ENCODE measurements around the gene SLF2. TPM values are rescaled to one million over a fixed set of nuclear protein-coding genes. Genes with fewer than 3 reads are reported as not detected.

Gene SLF2
- total and polyA plus RNA-seq, 2 donors: 23.8 to 26.3 TPM

DNA sequence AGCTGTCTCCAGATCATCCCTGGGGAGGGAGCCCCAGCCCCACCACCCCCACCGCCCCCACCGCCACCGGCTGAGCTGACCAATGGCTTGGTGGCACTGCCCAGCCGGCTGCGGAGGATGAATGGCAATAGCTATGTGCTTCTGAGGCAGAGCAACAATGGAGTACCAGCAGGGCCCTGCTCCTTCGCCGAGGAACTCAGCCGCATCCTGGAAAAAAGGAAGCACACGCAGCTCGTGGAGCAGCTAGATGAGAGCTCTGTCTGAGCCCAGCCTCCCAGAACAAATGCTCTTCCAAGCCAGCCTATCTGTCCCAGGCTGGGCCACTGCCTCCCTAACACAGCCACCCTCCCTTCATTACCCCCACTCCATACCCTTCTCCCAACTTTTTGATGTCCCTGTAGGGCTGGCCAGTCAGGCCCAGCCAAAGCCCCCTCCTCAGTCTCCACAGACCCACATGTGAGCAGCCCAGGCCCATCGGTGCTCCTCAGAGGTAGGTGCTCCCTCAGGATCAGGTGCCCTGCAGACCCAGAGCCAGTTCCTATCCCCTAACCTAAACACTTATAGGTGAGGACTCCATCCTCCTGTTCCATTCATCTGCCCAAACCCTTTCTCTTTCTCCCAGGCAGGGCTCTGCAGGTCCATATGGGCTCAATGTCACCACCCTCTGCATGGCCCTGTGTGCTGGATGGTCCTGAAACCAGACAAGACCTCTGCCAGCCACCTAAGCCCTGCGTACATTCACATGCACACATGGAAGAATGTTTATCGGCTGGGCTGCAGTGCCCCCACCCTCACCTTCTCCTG lies 71.3 kb downstream of the SLF2 start:
- 95% methylated on average over 13 of the region's 13 CpGs for WGBS
- peaks cover 24 to 29% of the 10 kb centered on the region in 2 donors for H3K36me3 ChIP-seq (ENCODE audit: control insufficient read depth in 2 of 2, insufficient read depth in 2 of 2, low read length in 1 of 2)
- no peak for DNase-seq (ENCODE audit: low read depth in 6 of 9, low spot score in 9 of 9)
- H3K4me3 ChIP-seq (ENCODE audit: low read length in 2 of 2): no peak overlapping the region
- peaks cover 0 to 4% of the 10 kb centered on the region in 2 donors for H3K9me3 ChIP-seq (ENCODE audit: control insufficient read depth in 2 of 2, insufficient read depth in 1 of 2, low read length in 1 of 2)
- H3K27me3 ChIP-seq (ENCODE audit: control insufficient read depth in 2 of 2, insufficient read depth in 1 of 2, low read length in 1 of 2): peaks cover 0 to 2% of the 10 kb centered on the region in 2 donors
- no peak overlapping the region for H3K27ac ChIP-seq (ENCODE audit: low read depth in 1 of 2, low read length in 1 of 2)
- peaks cover 10 to 22% of the 10 kb centered on the region in 2 donors for H3K4me1 ChIP-seq (ENCODE audit: control insufficient read depth in 2 of 2, insufficient read depth in 2 of 2, low read length in 2 of 2)

DNA sequence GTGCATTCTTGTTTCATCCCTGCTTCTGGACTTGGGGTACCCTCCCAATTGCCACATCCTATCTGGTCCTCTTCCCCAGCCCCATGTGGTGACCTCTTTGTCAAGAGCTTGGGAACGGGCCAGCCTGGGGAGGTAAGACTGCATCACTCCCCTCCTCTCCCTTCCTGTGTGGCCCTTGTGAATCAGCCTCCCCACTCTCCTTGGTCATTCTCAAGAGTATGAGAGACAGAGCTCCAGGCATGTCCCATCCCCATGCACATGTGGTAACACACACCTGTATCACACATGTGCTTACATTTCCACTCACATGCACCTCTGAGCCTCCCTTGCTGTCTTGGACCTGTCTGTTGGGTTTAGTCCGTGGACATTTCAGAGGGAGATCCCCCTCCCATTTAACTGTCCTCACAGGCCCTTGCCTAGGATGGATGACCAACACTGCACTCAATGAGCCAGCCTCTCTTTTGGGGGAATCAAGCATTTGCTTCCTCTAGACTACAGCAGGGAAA lies 72.0 kb downstream of the SLF2 start:
- no peak overlapping the region for H3K27ac ChIP-seq (ENCODE audit: low read depth in 1 of 2, low read length in 1 of 2)
- WGBS: 97% methylated on average over 2 of the region's 2 CpGs
- peaks cover 0 to 2% of the 10 kb centered on the region in 2 donors for H3K27me3 ChIP-seq (ENCODE audit: control insufficient read depth in 2 of 2, insufficient read depth in 1 of 2, low read length in 1 of 2)
- no peak overlapping the region for H3K4me3 ChIP-seq (ENCODE audit: low read length in 2 of 2)
- H3K36me3 ChIP-seq (ENCODE audit: control insufficient read depth in 2 of 2, insufficient read depth in 2 of 2, low read length in 1 of 2): peaks cover 23 to 35% of the 10 kb centered on the region in 2 donors
- H3K4me1 ChIP-seq (ENCODE audit: control insufficient read depth in 2 of 2, insufficient read depth in 2 of 2, low read length in 2 of 2): peaks cover 10 to 22% of the 10 kb centered on the region in 2 donors
- no peak for DNase-seq (ENCODE audit: low read depth in 6 of 9, low spot score in 9 of 9)
- peaks cover 0 to 6% of the 10 kb centered on the region in 2 donors for H3K9me3 ChIP-seq (ENCODE audit: control insufficient read depth in 2 of 2, insufficient read depth in 1 of 2, low read length in 1 of 2)

DNA sequence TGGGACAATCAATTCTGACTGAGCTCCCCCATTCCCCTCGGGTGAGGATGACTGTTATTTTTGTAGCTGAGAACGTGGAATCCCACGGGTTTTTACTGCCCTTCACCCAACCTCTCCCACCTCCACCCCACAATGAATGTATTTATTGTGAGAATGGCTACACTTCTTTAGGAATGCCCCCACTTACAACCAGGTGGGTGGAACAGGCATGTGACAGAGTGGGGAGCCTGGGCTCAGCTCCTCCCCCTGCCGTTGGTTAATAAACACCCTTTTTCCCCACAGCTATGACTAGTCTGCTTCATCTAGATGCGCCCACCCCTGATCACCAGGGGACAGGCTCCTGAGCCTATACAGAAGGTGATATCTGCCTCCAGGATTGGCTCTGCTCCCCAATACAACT lies 72.6 kb downstream of the SLF2 start:
- no peak overlapping the region for H3K27ac ChIP-seq (ENCODE audit: low read depth in 1 of 2, low read length in 1 of 2)
- WGBS: 89% methylated on average over 5 of the region's 5 CpGs
- no peak for DNase-seq (ENCODE audit: low read depth in 6 of 9, low spot score in 9 of 9)
- H3K27me3 ChIP-seq (ENCODE audit: control insufficient read depth in 2 of 2, insufficient read depth in 1 of 2, low read length in 1 of 2): peaks cover 0 to 2% of the 10 kb centered on the region in 2 donors
- H3K4me3 ChIP-seq (ENCODE audit: low read length in 2 of 2): no peak overlapping the region
- H3K36me3 ChIP-seq (ENCODE audit: control insufficient read depth in 2 of 2, insufficient read depth in 2 of 2, low read length in 1 of 2): peaks cover 27 to 31% of the 10 kb centered on the region in 2 donors
- peaks cover 0 to 6% of the 10 kb centered on the region in 2 donors for H3K9me3 ChIP-seq (ENCODE audit: control insufficient read depth in 2 of 2, insufficient read depth in 1 of 2, low read length in 1 of 2)
- H3K4me1 ChIP-seq (ENCODE audit: control insufficient read depth in 2 of 2, insufficient read depth in 2 of 2, low read length in 2 of 2): peaks cover 10 to 22% of the 10 kb centered on the region in 2 donors

DNA sequence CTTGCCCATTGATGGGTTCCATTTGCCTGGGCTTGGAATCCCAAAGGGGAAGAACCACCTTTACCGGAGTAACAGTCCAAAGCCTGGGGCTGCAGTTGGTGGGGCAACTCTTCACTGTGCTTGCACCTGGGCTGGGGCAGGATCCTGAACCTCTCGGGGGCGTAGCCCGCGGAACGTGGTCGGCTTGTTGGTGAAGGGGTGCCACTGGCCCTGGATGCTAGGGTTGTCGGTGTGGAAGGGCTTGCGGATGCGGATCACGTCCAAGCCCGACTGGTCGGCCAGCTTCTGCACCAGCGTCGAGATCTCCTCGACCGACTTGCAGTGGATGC lies 73.8 kb downstream of the SLF2 start:
- peaks cover 29 to 36% of the 10 kb centered on the region in 2 donors for H3K36me3 ChIP-seq (ENCODE audit: control insufficient read depth in 2 of 2, insufficient read depth in 2 of 2, low read length in 1 of 2)
- peak overlapping the region; percentile 61 to 98 for H3K4me3 ChIP-seq (ENCODE audit: low read length in 2 of 2)
- peaks cover 10 to 22% of the 10 kb centered on the region in 2 donors for H3K4me1 ChIP-seq (ENCODE audit: control insufficient read depth in 2 of 2, insufficient read depth in 2 of 2, low read length in 2 of 2)
- H3K27ac ChIP-seq (ENCODE audit: low read depth in 1 of 2, low read length in 1 of 2): no peak overlapping the region
- 34% methylated on average over 17 of the region's 17 CpGs for WGBS
- peaks cover 0 to 6% of the 10 kb centered on the region in 2 donors for H3K9me3 ChIP-seq (ENCODE audit: control insufficient read depth in 2 of 2, insufficient read depth in 1 of 2, low read length in 1 of 2)
- DNase-seq (ENCODE audit: low read depth in 6 of 9, low spot score in 9 of 9): no peak
- peaks cover 0 to 2% of the 10 kb centered on the region in 2 donors for H3K27me3 ChIP-seq (ENCODE audit: control insufficient read depth in 2 of 2, insufficient read depth in 1 of 2, low read length in 1 of 2)

DNA sequence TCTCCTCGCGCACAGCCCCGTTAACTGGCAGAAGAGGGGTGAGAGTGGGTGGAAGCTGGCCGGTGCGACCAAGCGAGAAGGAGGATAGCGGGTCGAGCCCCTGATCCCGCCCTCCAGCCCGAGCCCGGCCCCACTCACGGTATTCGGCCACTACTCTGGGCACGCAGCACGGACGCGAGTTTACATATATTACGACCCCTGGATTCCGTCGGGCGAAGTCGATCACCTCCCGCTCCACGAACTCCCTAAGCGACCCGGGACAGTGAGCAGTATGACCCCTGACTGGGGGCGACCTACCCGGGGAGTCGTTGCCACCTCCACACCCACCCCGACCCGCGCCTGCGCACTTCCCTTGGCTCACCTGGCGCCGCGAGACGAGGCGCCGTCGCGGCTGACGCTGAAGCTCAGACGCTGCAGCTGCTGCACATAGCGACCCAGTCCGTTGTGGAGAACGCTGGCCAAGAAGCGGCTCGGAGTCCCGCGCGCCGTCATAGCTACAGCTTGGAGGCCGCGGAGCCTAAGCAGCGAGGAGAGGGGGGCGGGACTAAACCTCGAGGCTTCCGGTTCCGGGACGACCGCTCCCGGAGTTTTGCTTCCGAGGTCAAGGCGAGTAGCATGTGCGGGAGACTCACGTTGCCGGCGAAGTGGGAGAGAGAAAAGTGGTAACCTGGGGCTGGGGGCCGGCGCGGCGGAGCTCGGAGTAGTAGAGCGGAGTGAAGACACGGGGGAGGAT lies 74.4 kb downstream of the SLF2 start, which contains the start of the genes MRPL43 and TWNK:
MRPL43 (minus strand) TSS at position 546 of the 733 bp plus-strand sequence; CDS start at position 492, 54 bp downstream.
TWNK (plus strand) TSS at position 592 of the 733 bp plus-strand sequence. CDS start 668 bp downstream, outside the sequence.
- Histone ChIP-seq H3K36me3 (ENCODE audit: control insufficient read depth in 2 of 2, insufficient read depth in 2 of 2, low read length in 1 of 2) (peaks cover 29 to 36% of the 10 kb centered on the region in 2 donors), H3K27ac (ENCODE audit: low read depth in 1 of 2, low read length in 1 of 2) (peak within 1 kb of the TSS; percentile 87 to 88), H3K9me3 (ENCODE audit: control insufficient read depth in 2 of 2, insufficient read depth in 1 of 2, low read length in 1 of 2) (peaks cover 0 to 6% of the 10 kb centered on the region in 2 donors), H3K27me3 (ENCODE audit: control insufficient read depth in 2 of 2, insufficient read depth in 1 of 2, low read length in 1 of 2) (peaks cover 0 to 2% of the 10 kb centered on the region in 2 donors), H3K4me1 (ENCODE audit: control insufficient read depth in 2 of 2, insufficient read depth in 2 of 2, low read length in 2 of 2) (peaks cover 10 to 22% of the 10 kb centered on the region in 2 donors), H3K4me3 (ENCODE audit: low read length in 2 of 2) (peak within 1 kb of the TSS; percentile 61 to 98)
- under 1% methylated on average over 75 of the region's 75 CpGs for WGBS
- peak in 8 of 9 donors; percentile 73 to 92 (median 83) for DNase-seq (ENCODE audit: low read depth in 6 of 9, low spot score in 9 of 9)

DNA sequence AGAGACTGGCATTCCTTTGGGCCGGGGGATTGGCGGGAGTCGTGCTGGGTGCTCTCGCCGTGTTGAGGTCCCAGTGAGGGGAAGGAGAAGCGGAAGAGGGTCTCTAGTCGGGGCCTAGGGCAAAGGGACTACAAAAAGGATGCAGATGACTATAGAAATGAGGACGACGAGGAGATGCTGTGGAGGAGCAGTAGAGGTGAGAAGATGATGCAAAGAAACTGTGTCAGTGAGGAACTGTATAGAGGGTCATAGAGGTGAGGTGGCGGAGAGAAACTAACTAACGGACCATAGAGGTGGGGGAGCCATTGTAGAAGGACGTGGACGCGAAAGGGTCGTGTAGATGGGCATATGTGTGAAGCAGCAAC lies 74.9 kb downstream of the SLF2 start:
- no peak for DNase-seq (ENCODE audit: low read depth in 6 of 9, low spot score in 9 of 9)
- Histone ChIP-seq H3K36me3 (ENCODE audit: control insufficient read depth in 2 of 2, insufficient read depth in 2 of 2, low read length in 1 of 2) (peaks cover 29 to 34% of the 10 kb centered on the region in 2 donors), H3K27me3 (ENCODE audit: control insufficient read depth in 2 of 2, insufficient read depth in 1 of 2, low read length in 1 of 2) (peaks cover 0 to 2% of the 10 kb centered on the region in 2 donors), H3K27ac (ENCODE audit: low read depth in 1 of 2, low read length in 1 of 2) (peak overlapping the region in 1 of 2 donors; percentile 88), H3K9me3 (ENCODE audit: control insufficient read depth in 2 of 2, insufficient read depth in 1 of 2, low read length in 1 of 2) (peaks cover 0 to 6% of the 10 kb centered on the region in 2 donors), H3K4me3 (ENCODE audit: low read length in 2 of 2) (peak overlapping the region; percentile 61 to 98), H3K4me1 (ENCODE audit: control insufficient read depth in 2 of 2, insufficient read depth in 2 of 2, low read length in 2 of 2) (peaks cover 10 to 22% of the 10 kb centered on the region in 2 donors)
- WGBS: 3% methylated on average over 15 of the region's 15 CpGs

DNA sequence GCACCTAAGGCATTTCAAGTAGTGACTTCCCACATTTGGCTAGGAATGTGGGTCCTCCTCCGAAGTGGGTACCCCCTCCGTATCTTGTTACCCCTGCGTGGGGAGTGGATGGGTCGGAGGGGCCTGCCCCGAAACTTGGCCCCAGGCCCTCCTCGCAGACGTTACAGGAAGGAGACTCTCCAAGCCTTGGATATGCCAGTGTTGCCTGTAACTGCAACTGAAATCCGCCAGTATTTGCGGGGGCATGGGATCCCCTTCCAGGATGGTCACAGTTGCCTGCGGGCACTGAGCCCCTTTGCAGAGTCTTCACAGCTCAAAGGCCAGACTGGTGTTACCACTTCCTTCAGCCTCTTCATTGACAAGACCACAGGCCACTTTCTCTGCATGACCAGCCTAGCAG lies 75.4 kb downstream of the SLF2 start:
- Histone ChIP-seq H3K9me3 (ENCODE audit: control insufficient read depth in 2 of 2, insufficient read depth in 1 of 2, low read length in 1 of 2) (peaks cover 0 to 6% of the 10 kb centered on the region in 2 donors), H3K27ac (ENCODE audit: low read depth in 1 of 2, low read length in 1 of 2) (no peak overlapping the region), H3K36me3 (ENCODE audit: control insufficient read depth in 2 of 2, insufficient read depth in 2 of 2, low read length in 1 of 2) (peaks cover 30 to 34% of the 10 kb centered on the region in 2 donors), H3K4me3 (ENCODE audit: low read length in 2 of 2) (peak overlapping the region; percentile 61 to 98), H3K27me3 (ENCODE audit: control insufficient read depth in 2 of 2, insufficient read depth in 1 of 2, low read length in 1 of 2) (peaks cover 0 to 2% of the 10 kb centered on the region in 2 donors), H3K4me1 (ENCODE audit: control insufficient read depth in 2 of 2, insufficient read depth in 2 of 2, low read length in 2 of 2) (peaks cover 10 to 22% of the 10 kb centered on the region in 2 donors)
- DNase-seq (ENCODE audit: low read depth in 6 of 9, low spot score in 9 of 9): no peak
- 80% methylated on average over 10 of the region's 10 CpGs for WGBS

DNA sequence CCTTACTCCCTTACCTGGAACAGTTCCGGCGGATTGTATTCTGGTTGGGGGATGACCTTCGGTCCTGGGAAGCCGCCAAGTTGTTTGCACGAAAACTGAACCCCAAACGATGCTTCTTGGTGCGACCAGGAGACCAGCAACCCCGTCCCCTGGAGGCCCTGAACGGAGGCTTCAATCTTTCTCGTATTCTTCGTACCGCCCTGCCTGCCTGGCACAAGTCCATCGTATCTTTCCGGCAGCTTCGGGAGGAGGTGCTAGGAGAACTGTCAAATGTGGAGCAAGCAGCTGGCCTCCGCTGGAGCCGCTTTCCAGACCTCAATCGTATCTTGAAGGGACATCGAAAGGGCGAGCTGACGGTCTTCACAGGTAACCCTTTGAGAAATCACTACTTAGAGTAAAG lies 76.3 kb downstream of the SLF2 start:
- Histone ChIP-seq H3K27ac (ENCODE audit: low read depth in 1 of 2, low read length in 1 of 2) (no peak overlapping the region), H3K36me3 (ENCODE audit: control insufficient read depth in 2 of 2, insufficient read depth in 2 of 2, low read length in 1 of 2) (peaks cover 27 to 37% of the 10 kb centered on the region in 2 donors), H3K4me3 (ENCODE audit: low read length in 2 of 2) (no peak overlapping the region), H3K27me3 (ENCODE audit: control insufficient read depth in 2 of 2, insufficient read depth in 1 of 2, low read length in 1 of 2) (peaks cover 0 to 2% of the 10 kb centered on the region in 2 donors), H3K4me1 (ENCODE audit: control insufficient read depth in 2 of 2, insufficient read depth in 2 of 2, low read length in 2 of 2) (peaks cover 10 to 22% of the 10 kb centered on the region in 2 donors), H3K9me3 (ENCODE audit: control insufficient read depth in 2 of 2, insufficient read depth in 1 of 2, low read length in 1 of 2) (peaks cover 0 to 6% of the 10 kb centered on the region in 2 donors)
- 94% methylated on average over 21 of the region's 21 CpGs for WGBS
- DNase-seq (ENCODE audit: low read depth in 6 of 9, low spot score in 9 of 9): no peak
